Astrocyte (in vitro differentiated cells and primary cell): ENCODE measurements around the gene ZBTB38. TPM values are rescaled to one million over a fixed set of nuclear protein-coding genes. Genes with fewer than 3 reads are reported as not detected.

Source experiments
- DNase-seq: peaks from one replicate; pipeline ENCODE4 v3.0.0-alpha.2; 2010; ENCODE audit warnings: low read depth
- FAIRE-seq: peaks from 2 replicates; lab custom pipeline; 2011; peaks lifted over from hg19 to GRCh38; lab: Jason Lieb, UNC
- H2AFZ ChIP-seq: 2 replicates; pipeline ENCODE4 v1.6.0; 2012; ENCODE audit warnings: low read depth, low read length, inconsistent platforms
- H3K27ac ChIP-seq: 2 replicates; pipeline ENCODE4 v1.5.1; 2011; ENCODE audit warnings: low read depth, low read length, inconsistent platforms
- H3K27me3 ChIP-seq: 2 replicates; pipeline ENCODE4 v1.6.0; 2011; ENCODE audit warnings: low read length, inconsistent platforms; ENCODE audit not compliant: insufficient read depth
- H3K36me3 ChIP-seq: 2 replicates; pipeline ENCODE4 v1.5.1; 2011; ENCODE audit warnings: low read length, inconsistent platforms; ENCODE audit not compliant: insufficient read depth
- H3K4me1 ChIP-seq: 2 replicates; pipeline ENCODE4 v1.5.1; 2011; ENCODE audit warnings: low read length, inconsistent platforms; ENCODE audit not compliant: insufficient read depth
- H3K4me2 ChIP-seq: 2 replicates; pipeline ENCODE4 v1.6.0; 2012; ENCODE audit warnings: low read length, inconsistent platforms
- H3K4me3 ChIP-seq: 2 replicates; pipeline ENCODE4 v1.5.1; 2011; ENCODE audit warnings: low read depth, mild to moderate bottlenecking, low read length, inconsistent platforms; ENCODE audit not compliant: insufficient read depth
- H3K79me2 ChIP-seq: 2 replicates; pipeline ENCODE4 v1.6.0; 2012; ENCODE audit warnings: mild to moderate bottlenecking, low read length, inconsistent platforms; ENCODE audit not compliant: insufficient read depth
- H3K9ac ChIP-seq: 2 replicates; pipeline ENCODE4 v1.6.0; 2012; ENCODE audit warnings: mild to moderate bottlenecking, low read length, inconsistent platforms
- H3K9me3 ChIP-seq: 2 replicates; pipeline ENCODE4 v1.5.1; 2012; ENCODE audit warnings: low read depth, mild to moderate bottlenecking, low read length, inconsistent platforms; ENCODE audit not compliant: insufficient read depth
- H4K20me1 ChIP-seq: 2 replicates; pipeline ENCODE4 v1.6.0; 2012; ENCODE audit warnings: low read length, inconsistent platforms; ENCODE audit not compliant: insufficient read depth
- H3K27ac Mint-ChIP-seq: one replicate; pipeline ENCODE4 v1.8.0; 2021; ENCODE audit warnings: mild to moderate bottlenecking, mixed read lengths; ENCODE audit not compliant: unreplicated experiment
- H3K27me3 Mint-ChIP-seq: one replicate; pipeline ENCODE4 v1.8.0; 2021; ENCODE audit warnings: low read depth, mixed read lengths; ENCODE audit not compliant: unreplicated experiment
- H3K36me3 Mint-ChIP-seq: one replicate; pipeline ENCODE4 v1.8.0; 2021; ENCODE audit warnings: low read depth, mixed read lengths; ENCODE audit not compliant: unreplicated experiment
- H3K4me1 Mint-ChIP-seq: one replicate; pipeline ENCODE4 v1.8.0; 2021; ENCODE audit warnings: low read depth, mixed read lengths; ENCODE audit not compliant: unreplicated experiment
- H3K4me3 Mint-ChIP-seq: one replicate; pipeline ENCODE4 v1.8.0; 2021; ENCODE audit warnings: mild to moderate bottlenecking, moderate library complexity, mixed read lengths; ENCODE audit not compliant: unreplicated experiment
- H3K9me3 Mint-ChIP-seq: one replicate; pipeline ENCODE4 v1.8.0; 2021; ENCODE audit warnings: mild to moderate bottlenecking, mixed read lengths; ENCODE audit not compliant: unreplicated experiment
- EZH2 ChIP-seq: IDR thresholded peaks from 2 replicates; pipeline ENCODE4 v1.6.1; 2012; ENCODE audit warnings: mild to moderate bottlenecking, low read length, inconsistent platforms; ENCODE audit not compliant: insufficient read depth
- total RNA-seq: library from RNA; stranded (reverse); gene quantifications from 2 replicates; pipeline ENCODE4 v1.2.1, GENCODE V29; 2021
- TF ChIP-seq, protein P1 (sequence below): IDR thresholded peaks from 2 replicates; pipeline ENCODE4 v1.5.1; 2011; ENCODE audit warnings: low read depth, mild to moderate bottlenecking, inconsistent platforms, low read length, moderate library complexity; ENCODE audit not compliant: insufficient read depth

The ZBTB38 gene
- total RNA-seq, 1 donor from 2014 or later, result 57.6 TPM

DNA sequence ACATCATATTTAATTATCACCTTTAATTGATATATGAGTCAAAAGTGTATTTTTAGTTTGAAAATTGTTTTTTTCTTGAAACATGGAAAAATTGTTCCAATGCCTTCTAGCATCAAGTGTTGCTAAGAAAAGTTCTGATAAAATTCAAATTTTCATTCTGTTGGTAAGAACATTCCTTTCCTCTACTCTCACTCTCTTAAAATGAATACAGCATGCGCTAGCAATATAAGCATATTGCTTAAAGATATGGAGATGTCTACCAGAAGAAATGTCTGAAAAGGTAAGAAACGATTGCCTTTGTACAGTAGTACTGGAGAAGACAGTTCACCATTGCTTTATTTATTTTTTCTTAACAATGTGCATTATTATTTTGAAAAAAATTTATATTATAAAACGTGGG is 17.6 kb upstream of the ZBTB38 start:
- Histone ChIP-seq H3K27me3 (peaks cover 3% of the 10 kb centered on the region), H3K27ac (no peak overlapping the region), H3K79me2 (no peaks in the 10 kb centered on the region), H3K9ac (no peak overlapping the region), H3K4me3 (no peak overlapping the region), H2AFZ (no peak overlapping the region), H3K9me3 (no peaks in the 10 kb centered on the region), H3K4me2 (no peak overlapping the region), H3K36me3 (no peaks in the 10 kb centered on the region), H4K20me1 (no peaks in the 10 kb centered on the region), H3K4me1 (peaks cover 8% of the 10 kb centered on the region)
- Mint-ChIP-seq H3K27ac (no peak overlapping the region), H3K4me1 (peaks cover 11% of the 10 kb centered on the region), H3K36me3 (no peaks in the 10 kb centered on the region), H3K27me3 (peaks cover 3% of the 10 kb centered on the region), H3K4me3 (no peak overlapping the region), H3K9me3 (no peaks in the 10 kb centered on the region)
- FAIRE-seq (no peak), DNase-seq (no peak)
- no peak for TF ChIP-seq EZH2
- TF ChIP-seq, protein P1, sequence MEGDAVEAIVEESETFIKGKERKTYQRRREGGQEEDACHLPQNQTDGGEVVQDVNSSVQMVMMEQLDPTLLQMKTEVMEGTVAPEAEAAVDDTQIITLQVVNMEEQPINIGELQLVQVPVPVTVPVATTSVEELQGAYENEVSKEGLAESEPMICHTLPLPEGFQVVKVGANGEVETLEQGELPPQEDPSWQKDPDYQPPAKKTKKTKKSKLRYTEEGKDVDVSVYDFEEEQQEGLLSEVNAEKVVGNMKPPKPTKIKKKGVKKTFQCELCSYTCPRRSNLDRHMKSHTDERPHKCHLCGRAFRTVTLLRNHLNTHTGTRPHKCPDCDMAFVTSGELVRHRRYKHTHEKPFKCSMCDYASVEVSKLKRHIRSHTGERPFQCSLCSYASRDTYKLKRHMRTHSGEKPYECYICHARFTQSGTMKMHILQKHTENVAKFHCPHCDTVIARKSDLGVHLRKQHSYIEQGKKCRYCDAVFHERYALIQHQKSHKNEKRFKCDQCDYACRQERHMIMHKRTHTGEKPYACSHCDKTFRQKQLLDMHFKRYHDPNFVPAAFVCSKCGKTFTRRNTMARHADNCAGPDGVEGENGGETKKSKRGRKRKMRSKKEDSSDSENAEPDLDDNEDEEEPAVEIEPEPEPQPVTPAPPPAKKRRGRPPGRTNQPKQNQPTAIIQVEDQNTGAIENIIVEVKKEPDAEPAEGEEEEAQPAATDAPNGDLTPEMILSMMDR, result no peak

GRCh38 chr3:141352262-141352984 is 15.9 kb upstream of the ZBTB38 start:
- Histone ChIP-seq H2AFZ (no peak overlapping the region), H3K79me2 (no peaks in the 10 kb centered on the region), H4K20me1 (no peaks in the 10 kb centered on the region), H3K4me1 (no peaks in the 10 kb centered on the region), H3K4me3 (no peak overlapping the region), H3K27ac (no peak overlapping the region), H3K36me3 (no peaks in the 10 kb centered on the region), H3K4me2 (no peak overlapping the region), H3K27me3 (peaks cover 3% of the 10 kb centered on the region), H3K9ac (no peak overlapping the region), H3K9me3 (no peaks in the 10 kb centered on the region)
- no peaks in the 10 kb centered on the region for H3K9me3 Mint-ChIP-seq
- TF ChIP-seq, protein P1, result no peak
- TF ChIP-seq EZH2, result no peak
- FAIRE-seq, result no peak
- no peak overlapping the region for H3K27ac Mint-ChIP-seq
- H3K4me3 Mint-ChIP-seq, result no peak overlapping the region
- no peaks in the 10 kb centered on the region for H3K36me3 Mint-ChIP-seq
- H3K27me3 Mint-ChIP-seq, result peaks cover 3% of the 10 kb centered on the region
- DNase-seq, result no peak
- peaks cover 2% of the 10 kb centered on the region for H3K4me1 Mint-ChIP-seq
